Kidney glomerular epithelial cell (primary cell): ENCODE measurements around the gene ATP6V0E1.
"Not testable (repeated sequence)": the region's sequence is repeated elsewhere in the genome, so short reads cannot be mapped to it uniquely, and the experiment has no call there.

ENCODE experiments used
- DNase-seq: peaks from one replicate; lab custom pipeline; 2025; lab: John Stamatoyannopoulos, UW

ATP6V0E1 gene

GRCh38 chr5:173035904-173036707, 52.5 kb downstream of the ATP6V0E1 start:
- no peak for DNase-seq

GRCh38 chr5:173039188-173039587, 55.6 kb downstream of the ATP6V0E1 start:
- DNase-seq = no peak

GRCh38 chr5:173039964-173040363, 56.4 kb downstream of the ATP6V0E1 start:
- DNase-seq = no peak

GRCh38 chr5:173041881-173042762, 58.6 kb downstream of the ATP6V0E1 start:
- no peak for DNase-seq

- no peak for DNase-seq
Measured at GRCh38 chr5:173042763-173043107, 59.2 kb downstream of the ATP6V0E1 start.

GRCh38 chr5:173045474-173045873, 61.9 kb downstream of the ATP6V0E1 start:
- no peak for DNase-seq

- DNase-seq = not testable (repeated sequence)
Measured at GRCh38 chr5:173047096-173047837, 63.7 kb downstream of the ATP6V0E1 start.

- no peak for DNase-seq
Measured at GRCh38 chr5:173047838-173048105, 64.2 kb downstream of the ATP6V0E1 start.

GRCh38 chr5:173050791-173051190, 67.2 kb downstream of the ATP6V0E1 start:
- no peak for DNase-seq

- DNase-seq = no peak
Measured at GRCh38 chr5:173051746-173052145, 68.2 kb downstream of the ATP6V0E1 start.

GRCh38 chr5:173053041-173053440, 69.5 kb downstream of the ATP6V0E1 start:
- DNase-seq = no peak

GRCh38 chr5:173055042-173055721, 71.6 kb downstream of the ATP6V0E1 start:
- DNase-seq = no peak

GRCh38 chr5:173055722-173055982, 72.1 kb downstream of the ATP6V0E1 start:
- no peak for DNase-seq

- DNase-seq = peak; percentile 89
Measured at GRCh38 chr5:173055983-173056782, 72.6 kb downstream of the ATP6V0E1 start, which contains the start of gene CREBRF. TSS of gene CREBRF (plus strand) at chr5:173056352. CDS start at chr5:173080776, 24,424 bp downstream.

- DNase-seq = no peak
Measured at GRCh38 chr5:173056783-173057061, 73.2 kb downstream of the ATP6V0E1 start.

- DNase-seq = peak; percentile 92
Measured at GRCh38 chr5:173057062-173057924, 73.7 kb downstream of the ATP6V0E1 start.

GRCh38 chr5:173062141-173062540, 78.6 kb downstream of the ATP6V0E1 start:
- no peak for DNase-seq

- DNase-seq = no peak
Measured at GRCh38 chr5:173065155-173065554, 81.6 kb downstream of the ATP6V0E1 start.

- no peak for DNase-seq
Measured at GRCh38 chr5:173069671-173070070, 86.1 kb downstream of the ATP6V0E1 start.

GRCh38 chr5:173075137-173075843, 91.7 kb downstream of the ATP6V0E1 start:
- DNase-seq = no peak
